Activated naive CD4-positive, alpha-beta T cell treated with anti-CD3 and anti-CD28 coated beads, Interleukin-2, amount 10 ng/mL, durations not matched to agents 7 days and 5 days (primary cell): ENCODE data around the gene EFNA2.
"Not testable (repeated sequence)": the region's sequence is repeated elsewhere in the genome, so short reads cannot be mapped to it uniquely, and the experiment has no call there.

Experiments
- CTCF ChIA-PET: fragments of 350-600 bp; sonication (Branson Sonifier 250); formaldehyde crosslinking; loops from one replicate; lab custom pipeline; 2021; ENCODE audit warnings: antibody characterized with exemption; lab: Charles Lee
- DNase-seq: peaks from one replicate; pipeline ENCODE4 v3.0.0-alpha.2; 2020
- H3K27ac Mint-ChIP-seq: one replicate; pipeline ENCODE4 v1.8.0; 2021; ENCODE audit warnings: mild to moderate bottlenecking, moderate library complexity, mixed read lengths
- H3K27me3 Mint-ChIP-seq: one replicate; pipeline ENCODE4 v1.8.0; 2021; ENCODE audit warnings: mild to moderate bottlenecking, mixed read lengths
- H3K36me3 Mint-ChIP-seq: one replicate; pipeline ENCODE4 v1.8.0; 2021; ENCODE audit warnings: mixed read lengths
- H3K4me1 Mint-ChIP-seq: one replicate; pipeline ENCODE4 v1.8.0; 2021; ENCODE audit warnings: mixed read lengths
- H3K4me3 Mint-ChIP-seq: one replicate; pipeline ENCODE4 v1.8.0; 2021; ENCODE audit warnings: mild to moderate bottlenecking, moderate library complexity, mixed read lengths
- H3K9me3 Mint-ChIP-seq: one replicate; pipeline ENCODE4 v1.8.0; 2021; ENCODE audit warnings: mixed read lengths

The EFNA2 gene

DNA sequence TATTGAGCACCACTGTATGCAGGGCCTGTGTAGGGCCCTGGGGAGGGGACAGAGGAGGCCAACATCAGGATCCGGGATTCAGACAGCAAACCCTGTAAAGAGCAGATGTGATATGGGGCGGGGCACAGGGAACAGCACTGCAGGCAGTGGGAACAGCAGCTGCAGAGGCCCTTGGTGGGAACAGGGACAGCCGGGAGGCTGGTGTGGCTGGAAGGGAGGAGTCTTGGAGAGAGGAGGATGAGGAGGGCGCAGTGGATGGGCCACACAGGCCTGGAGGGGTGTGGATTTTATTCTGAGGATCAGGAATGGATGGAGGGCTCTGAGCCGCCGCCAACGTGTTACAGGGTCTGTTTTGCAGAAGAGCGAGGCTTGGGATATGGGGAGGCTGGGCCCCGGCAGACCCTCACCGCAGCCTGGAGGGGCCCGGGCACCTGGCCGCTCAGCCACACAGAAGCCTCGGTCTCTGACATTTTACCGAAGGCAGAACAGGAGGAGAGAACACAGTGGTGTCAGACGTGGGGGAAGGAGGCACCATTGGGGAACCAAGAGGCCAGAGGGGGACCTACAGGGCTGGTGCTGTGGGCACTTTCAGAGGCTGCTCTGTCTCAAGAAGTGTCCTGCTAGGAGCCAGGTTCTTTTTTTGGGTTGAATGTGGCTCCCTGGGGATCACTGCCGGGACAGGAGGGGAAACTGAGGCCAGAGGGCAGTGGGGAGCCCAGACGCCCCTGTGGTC is 6.9 kb downstream of the EFNA2 start:
- CTCF ChIA-PET: no interaction called here
- Mint-ChIP-seq H3K36me3 (no peaks in the 10 kb centered on the region), H3K4me1 (peaks cover 4% of the 10 kb centered on the region), H3K4me3 (no peak overlapping the region), H3K27me3 (peaks cover 80% of the 10 kb centered on the region), H3K27ac (no peak overlapping the region), H3K9me3 (no peaks in the 10 kb centered on the region)
- no peak for DNase-seq

DNA sequence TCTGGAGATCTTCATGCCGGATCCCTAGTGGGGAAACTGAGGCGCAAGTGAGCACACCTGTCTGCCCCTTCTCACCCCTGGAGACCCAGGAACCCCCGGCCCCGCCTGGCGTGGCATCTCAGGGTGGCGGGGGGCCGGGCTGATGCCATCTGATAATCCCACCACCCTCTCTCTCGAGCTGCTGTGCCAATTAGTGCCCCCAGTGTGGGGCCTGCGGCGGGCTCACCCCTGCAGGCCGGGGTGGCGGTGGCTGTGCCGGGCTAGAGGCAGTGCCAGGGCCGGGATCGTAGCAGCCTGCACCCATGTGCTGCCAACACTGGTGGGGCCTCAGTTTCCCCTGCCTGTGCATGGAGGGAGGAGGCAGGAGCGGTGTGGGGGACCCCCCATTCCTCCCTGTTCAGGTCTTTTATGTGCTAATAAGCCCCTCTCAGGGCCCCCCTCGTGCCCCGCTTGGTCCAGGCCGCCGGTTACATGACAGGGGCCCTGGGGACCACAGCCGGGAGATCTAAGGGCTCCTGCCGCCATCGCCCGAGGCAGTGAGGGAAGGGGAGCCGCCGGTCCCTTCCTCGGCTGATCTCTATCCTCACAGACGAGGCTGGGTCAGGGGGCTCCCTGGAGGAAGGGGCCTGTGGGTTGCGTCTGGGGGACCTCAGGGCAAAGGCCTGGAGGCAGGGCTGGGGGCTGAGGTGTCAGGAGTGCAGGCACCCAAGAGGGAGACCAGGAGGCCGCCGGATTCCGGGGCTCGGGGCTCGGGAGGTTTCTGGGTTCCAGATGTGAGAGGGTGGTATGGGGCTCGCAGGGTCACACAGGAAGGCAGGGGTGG is 8.3 kb downstream of the EFNA2 start:
- Mint-ChIP-seq H3K4me1 (peaks cover 4% of the 10 kb centered on the region), H3K9me3 (no peaks in the 10 kb centered on the region), H3K4me3 (no peak overlapping the region), H3K27me3 (peaks cover 73% of the 10 kb centered on the region), H3K36me3 (no peaks in the 10 kb centered on the region), H3K27ac (no peak overlapping the region)
- CTCF ChIA-PET: no interaction called here
- DNase-seq: no peak

DNA sequence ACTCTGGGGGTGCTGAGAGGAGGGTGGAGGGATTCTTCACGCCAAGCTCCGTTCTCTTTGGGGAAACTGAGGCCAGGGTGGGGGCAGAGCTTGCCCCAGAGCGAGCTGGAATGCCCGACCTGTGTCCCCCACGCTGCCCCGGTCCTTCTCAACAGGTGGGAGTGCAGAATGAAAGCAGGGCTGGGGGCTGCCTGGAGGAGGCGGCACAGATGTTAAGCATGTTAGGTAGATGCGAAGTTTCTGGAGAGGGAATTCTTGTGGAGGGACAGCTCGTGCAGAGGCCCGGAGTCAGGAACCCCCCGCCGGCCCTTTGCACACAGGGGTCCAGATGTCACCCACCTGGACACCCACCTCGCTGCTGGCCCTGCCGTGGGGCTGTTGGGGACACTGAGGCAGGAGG is 9.0 kb downstream of the EFNA2 start:
- peaks cover 4% of the 10 kb centered on the region for H3K4me1 Mint-ChIP-seq
- CTCF ChIA-PET: no interaction called here
- no peak for DNase-seq
- no peaks in the 10 kb centered on the region for H3K9me3 Mint-ChIP-seq
- peaks cover 66% of the 10 kb centered on the region for H3K27me3 Mint-ChIP-seq
- H3K27ac Mint-ChIP-seq: no peak overlapping the region
- H3K36me3 Mint-ChIP-seq: no peaks in the 10 kb centered on the region
- no peak overlapping the region for H3K4me3 Mint-ChIP-seq

DNA sequence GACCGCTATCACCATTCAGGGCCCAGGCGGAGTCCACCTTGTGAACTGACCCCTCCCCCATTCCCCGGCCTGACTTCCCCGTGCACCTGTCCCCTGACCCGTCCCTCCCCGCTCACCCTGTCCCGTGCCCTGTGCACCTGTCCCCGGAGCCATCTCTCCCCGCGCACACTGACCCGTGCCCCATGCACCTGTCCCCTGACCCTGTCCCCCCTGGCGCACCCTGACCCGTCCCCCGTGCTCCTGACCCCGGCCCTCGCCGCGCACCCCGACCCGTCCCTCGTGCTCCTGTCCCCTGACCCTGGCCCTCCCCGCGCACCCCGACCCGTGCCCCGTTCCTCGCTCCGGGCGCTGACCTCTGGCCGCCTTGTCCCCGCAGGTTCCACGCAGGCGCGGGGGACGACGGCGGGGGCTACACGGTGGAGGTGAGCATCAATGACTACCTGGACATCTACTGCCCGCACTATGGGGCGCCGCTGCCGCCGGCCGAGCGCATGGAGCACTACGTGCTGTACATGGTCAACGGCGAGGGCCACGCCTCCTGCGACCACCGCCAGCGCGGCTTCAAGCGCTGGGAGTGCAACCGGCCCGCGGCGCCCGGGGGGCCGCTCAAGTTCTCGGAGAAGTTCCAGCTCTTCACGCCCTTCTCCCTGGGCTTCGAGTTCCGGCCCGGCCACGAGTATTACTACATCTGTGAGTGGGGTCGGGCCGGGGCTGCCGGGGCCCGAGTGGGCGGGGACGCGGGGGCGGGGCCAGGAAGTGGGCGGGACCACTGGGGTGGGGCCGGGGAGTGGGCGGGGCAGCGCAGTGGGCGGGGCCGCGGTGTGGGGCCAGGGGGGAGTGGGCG is 9.7 kb downstream of the EFNA2 start:
- no peak overlapping the region for H3K4me3 Mint-ChIP-seq
- H3K36me3 Mint-ChIP-seq: no peaks in the 10 kb centered on the region
- peak; percentile 66 for DNase-seq
- H3K27me3 Mint-ChIP-seq: peaks cover 59% of the 10 kb centered on the region
- H3K27ac Mint-ChIP-seq: no peak overlapping the region
- H3K4me1 Mint-ChIP-seq: peaks cover 4% of the 10 kb centered on the region
- CTCF ChIA-PET: no interaction called here
- no peaks in the 10 kb centered on the region for H3K9me3 Mint-ChIP-seq

DNA sequence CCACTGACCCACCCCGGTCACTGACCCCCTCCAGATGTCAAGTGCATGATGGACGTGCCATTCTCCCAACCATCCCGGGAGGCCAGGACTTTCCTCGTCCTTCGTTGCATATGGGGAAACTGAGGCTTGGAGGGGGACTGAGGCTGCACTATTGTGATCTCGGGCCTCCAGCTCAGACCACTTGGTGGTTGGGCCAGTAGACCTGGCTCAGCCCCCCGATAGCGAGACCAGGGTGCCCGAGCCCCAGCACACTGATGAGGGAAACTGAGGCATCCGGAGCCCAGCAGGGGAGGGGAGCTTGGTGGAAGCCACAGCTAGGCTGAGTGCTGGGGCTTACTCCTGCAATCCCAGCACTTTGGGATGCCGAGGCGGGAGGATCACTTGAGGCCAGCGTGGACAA is 10.4 kb downstream of the EFNA2 start:
- H3K9me3 Mint-ChIP-seq: no peaks in the 10 kb centered on the region
- peaks cover 4% of the 10 kb centered on the region for H3K4me1 Mint-ChIP-seq
- DNase-seq: no peak
- H3K27ac Mint-ChIP-seq: no peak overlapping the region
- CTCF ChIA-PET: no interaction called here
- H3K4me3 Mint-ChIP-seq: no peak overlapping the region
- peaks cover 58% of the 10 kb centered on the region for H3K27me3 Mint-ChIP-seq
- H3K36me3 Mint-ChIP-seq: no peaks in the 10 kb centered on the region

DNA sequence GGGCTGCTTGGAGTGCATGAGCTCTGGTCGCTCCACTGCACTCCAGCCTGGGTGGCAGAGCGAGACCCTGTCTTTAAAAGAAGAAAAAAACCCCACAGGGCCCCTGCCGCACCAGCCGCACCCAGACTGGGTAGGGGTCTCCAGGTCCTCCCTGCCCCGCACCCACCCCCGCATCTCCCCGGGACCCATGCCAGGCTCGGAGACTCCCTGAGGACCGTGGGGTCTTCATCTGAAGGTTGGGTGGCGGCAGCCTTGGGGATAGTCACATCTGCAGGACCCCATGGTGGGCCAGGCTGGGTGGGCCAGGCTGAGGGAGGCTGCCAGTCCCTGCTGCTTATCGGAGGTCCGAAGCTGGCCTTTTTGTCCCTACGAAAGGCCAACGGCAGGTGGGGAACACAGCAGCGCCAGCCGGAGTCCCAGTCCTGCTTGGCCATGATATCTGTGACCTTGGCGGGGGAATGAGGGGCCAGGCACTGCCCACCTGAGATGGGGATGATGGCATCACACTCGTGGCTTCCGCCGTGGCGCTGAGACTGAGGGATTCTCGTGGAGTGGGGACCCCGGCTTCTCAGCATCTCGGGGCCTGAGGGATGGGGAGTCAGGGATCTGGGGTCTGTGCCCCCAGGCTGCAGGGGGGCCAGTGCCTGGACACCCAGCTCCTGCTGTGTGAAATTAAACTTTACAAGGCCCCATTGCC is 11.1 kb downstream of the EFNA2 start:
- peaks cover 58% of the 10 kb centered on the region for H3K27me3 Mint-ChIP-seq
- H3K4me1 Mint-ChIP-seq: peaks cover 4% of the 10 kb centered on the region
- no peak for DNase-seq
- CTCF ChIA-PET: no interaction called here
- H3K36me3 Mint-ChIP-seq: no peaks in the 10 kb centered on the region
- H3K27ac Mint-ChIP-seq: no peak overlapping the region
- H3K4me3 Mint-ChIP-seq: no peak overlapping the region
- H3K9me3 Mint-ChIP-seq: no peaks in the 10 kb centered on the region

DNA sequence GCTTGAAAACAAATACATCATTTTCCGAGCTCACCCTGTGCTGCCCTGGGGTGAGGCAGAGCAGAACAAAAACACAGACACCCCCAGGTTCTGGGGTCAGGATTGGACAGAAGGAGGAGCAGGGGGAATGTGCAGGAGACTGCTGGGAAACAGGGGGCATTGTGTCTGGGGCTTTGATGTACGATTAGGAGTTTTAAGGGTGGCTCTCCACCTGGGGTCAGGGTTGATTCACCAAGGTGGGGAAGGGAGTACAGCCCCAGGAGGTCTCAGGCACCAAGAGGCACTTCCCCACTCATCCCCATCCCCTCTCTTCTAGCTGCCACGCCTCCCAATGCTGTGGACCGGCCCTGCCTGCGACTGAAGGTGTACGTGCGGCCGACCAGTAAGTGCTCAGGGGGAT is 12.6 kb downstream of the EFNA2 start:
- Mint-ChIP-seq H3K4me3 (no peak overlapping the region), H3K36me3 (no peaks in the 10 kb centered on the region)

DNA sequence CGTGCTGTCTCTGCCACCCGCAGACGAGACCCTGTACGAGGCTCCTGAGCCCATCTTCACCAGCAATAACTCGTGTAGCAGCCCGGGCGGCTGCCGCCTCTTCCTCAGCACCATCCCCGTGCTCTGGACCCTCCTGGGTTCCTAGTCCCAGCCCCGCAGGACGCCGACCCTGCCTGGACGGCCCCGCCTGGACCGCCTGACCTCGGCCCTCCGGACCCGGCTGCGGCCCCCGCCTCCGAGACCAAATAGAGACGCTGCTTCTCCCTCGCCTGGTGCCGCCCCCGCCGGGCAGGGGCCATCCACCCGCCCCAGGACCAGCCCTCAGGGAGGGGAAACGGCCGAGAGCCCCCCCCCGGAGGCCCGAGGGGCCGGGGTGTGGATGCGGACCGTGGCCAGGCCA is 14.1 kb downstream of the EFNA2 start:
- Mint-ChIP-seq H3K27ac (no peak overlapping the region), H3K4me1 (peaks cover under 1% of the 10 kb centered on the region), H3K36me3 (no peaks in the 10 kb centered on the region), H3K4me3 (no peak overlapping the region), H3K9me3 (no peaks in the 10 kb centered on the region), H3K27me3 (peaks cover 33% of the 10 kb centered on the region)
- CTCF ChIA-PET: no interaction called here
- no peak for DNase-seq

More for the DNA sequence above, 12.6 kb downstream of the EFNA2 start:
- peaks cover 48% of the 10 kb centered on the region for H3K27me3 Mint-ChIP-seq
- CTCF ChIA-PET: no interaction called here
- H3K4me1 Mint-ChIP-seq: peaks cover 4% of the 10 kb centered on the region
- H3K9me3 Mint-ChIP-seq: no peaks in the 10 kb centered on the region
- no peak overlapping the region for H3K27ac Mint-ChIP-seq
- no peak for DNase-seq

DNA sequence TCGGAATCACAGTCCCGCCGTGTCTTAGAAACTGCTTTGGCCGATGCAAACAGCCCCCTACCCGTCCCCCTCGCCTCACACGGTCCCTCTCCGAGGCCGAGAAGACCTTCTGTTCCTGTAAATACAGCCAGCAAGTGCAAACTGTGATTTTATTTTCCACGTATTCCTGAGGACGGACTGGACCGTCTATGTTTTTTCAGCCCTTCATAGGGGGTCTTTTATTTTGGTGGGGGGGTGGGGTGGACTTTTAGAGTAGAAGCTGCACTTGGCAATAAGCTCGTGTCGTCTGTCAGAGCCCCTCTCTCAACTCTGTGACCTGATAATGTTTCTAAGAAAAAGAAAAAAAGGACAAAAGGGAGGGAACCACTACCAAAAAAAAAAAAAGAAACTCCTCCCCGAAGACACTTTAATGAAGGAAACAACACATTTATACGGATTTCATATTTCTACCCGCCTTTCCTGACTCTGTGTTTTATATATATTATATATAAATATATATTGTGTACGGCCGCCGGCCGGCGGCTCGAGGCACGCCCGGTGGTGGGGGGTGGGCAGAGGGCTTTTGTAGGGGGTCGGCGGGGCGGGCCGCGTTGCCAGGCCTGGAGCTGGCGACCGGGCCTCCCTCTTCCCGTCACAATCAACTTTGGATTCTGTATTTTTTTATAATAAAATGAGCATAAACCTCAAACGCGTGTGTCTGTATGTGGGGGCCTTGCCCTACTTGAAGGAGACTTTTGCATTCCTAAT is 15.2 kb downstream of the EFNA2 start:
- Mint-ChIP-seq H3K36me3 (no peaks in the 10 kb centered on the region), H3K27ac (no peak overlapping the region), H3K4me1 (no peaks in the 10 kb centered on the region), H3K9me3 (no peaks in the 10 kb centered on the region), H3K4me3 (no peak overlapping the region), H3K27me3 (peaks cover 24% of the 10 kb centered on the region)
- no peak for DNase-seq
- CTCF ChIA-PET: no interaction called here

DNA sequence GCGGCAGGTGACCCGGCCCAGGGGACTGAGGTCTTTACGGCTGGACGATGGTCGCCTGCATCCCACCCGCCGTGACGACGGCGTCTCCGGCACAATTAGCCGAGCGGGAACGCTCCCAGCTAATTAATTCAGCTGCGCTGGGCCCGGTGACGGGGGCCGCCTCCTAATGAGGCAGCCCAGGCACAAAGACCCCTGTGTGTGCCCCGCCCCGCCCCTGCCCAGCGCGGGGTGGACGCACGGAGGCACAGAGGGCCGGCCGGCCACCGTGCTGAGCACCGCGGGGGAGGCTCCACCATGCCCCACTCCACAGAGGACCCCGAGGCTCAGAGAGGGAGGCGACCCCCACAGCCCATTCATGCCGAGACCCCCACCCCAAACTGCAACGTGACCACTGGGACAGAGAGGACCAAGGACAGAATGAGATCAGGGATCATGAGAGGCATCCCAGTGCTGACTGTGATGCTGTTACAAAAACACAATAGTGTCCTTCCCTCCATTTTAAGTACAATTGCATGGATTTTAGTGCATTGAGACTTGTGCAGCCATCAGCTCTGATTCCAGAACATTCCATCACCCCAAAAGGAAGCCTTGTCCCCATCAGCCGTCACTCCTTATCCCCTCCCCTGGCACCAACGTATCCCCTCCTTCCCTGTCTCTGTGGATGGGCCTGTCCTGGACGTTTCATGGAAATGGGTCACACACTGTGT is 17.0 kb downstream of the EFNA2 start:
- Mint-ChIP-seq H3K27ac (no peak overlapping the region), H3K4me3 (no peak overlapping the region), H3K4me1 (no peaks in the 10 kb centered on the region), H3K27me3 (peaks cover 10% of the 10 kb centered on the region), H3K9me3 (no peaks in the 10 kb centered on the region), H3K36me3 (no peaks in the 10 kb centered on the region)
- no peak for DNase-seq
- CTCF ChIA-PET: no interaction called here

DNA sequence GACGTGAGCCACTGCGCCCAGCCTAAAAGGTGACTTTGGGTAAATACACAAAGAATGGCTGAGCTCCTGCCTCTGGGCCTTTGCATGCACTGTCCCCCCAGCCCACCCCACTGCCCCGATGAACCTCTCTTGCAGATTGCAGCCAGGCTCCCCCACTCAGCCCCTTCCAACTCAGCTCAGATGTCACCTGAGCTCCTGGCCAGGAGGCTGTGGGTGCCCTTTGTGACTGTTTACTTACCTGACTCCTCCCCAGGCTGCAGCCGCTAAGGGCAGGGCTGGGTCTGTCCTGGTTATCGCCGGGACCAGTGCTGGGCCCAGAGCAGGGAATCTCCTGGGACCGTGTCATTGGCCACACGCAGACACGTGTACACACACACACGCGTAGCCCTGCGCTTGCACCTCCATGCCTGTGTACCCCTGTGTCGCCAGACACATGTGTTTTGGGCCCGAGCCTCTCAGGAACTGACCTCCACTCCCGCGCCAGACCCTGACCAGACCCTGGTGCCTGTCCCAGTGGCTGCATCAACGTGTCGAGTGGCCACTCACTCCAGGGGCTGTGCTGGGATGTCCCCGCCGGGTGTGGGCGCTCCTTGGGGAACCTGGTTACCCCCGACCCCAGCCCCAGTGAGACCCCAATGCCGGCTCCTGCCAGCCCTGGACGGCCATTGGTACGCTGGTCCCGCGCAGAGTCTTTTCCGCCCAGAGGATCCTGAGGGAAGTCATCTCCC is 18.7 kb downstream of the EFNA2 start:
- no peak overlapping the region for H3K4me3 Mint-ChIP-seq
- CTCF ChIA-PET: no interaction called here

DNA sequence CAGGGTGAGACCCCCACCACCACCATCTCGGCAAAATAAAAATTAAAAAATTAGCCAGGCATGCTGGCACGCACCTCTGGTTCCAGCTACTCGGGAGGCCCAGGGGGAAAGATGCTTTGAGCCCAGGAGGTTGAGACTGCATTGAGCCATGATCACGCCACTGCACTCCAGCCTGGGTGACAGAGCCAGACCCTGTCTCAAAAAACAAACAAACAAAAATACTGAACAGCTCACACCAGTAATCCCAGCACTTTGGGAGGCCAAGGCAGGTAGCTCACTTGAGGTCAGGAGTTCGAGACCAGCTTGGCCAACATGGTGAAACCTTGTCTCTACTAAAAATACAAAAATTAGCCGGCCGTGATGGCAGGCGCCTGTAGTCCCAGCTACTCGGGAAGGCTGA is 19.7 kb downstream of the EFNA2 start:
- H3K4me3 Mint-ChIP-seq, H3K27me3 Mint-ChIP-seq, CTCF ChIA-PET, DNase-seq, H3K36me3 Mint-ChIP-seq, H3K4me1 Mint-ChIP-seq, H3K9me3 Mint-ChIP-seq, H3K27ac Mint-ChIP-seq: not testable (repeated sequence)

More for the DNA sequence above, 18.7 kb downstream of the EFNA2 start:
- Mint-ChIP-seq H3K27ac (no peak overlapping the region), H3K9me3 (no peaks in the 10 kb centered on the region), H3K4me1 (no peaks in the 10 kb centered on the region), H3K36me3 (no peaks in the 10 kb centered on the region), H3K27me3 (peaks cover 4% of the 10 kb centered on the region)
- no peak for DNase-seq
